ENCODE data around the gene FLT3. TPM values are rescaled to one million over a fixed set of nuclear protein-coding genes. Genes with fewer than 3 reads are reported as not detected.

The FLT3 gene
- total RNA-seq, 2 experiments from 2014 or later = 0.39 to 0.55 TPM

- DNase-seq (peak in 1 of 14 experiments; percentile 11), ATAC-seq (ENCODE audit: poor library complexity) (no peak)
- CTCF ChIA-PET = no interaction called here
- Histone ChIP-seq H3K36me3 (ENCODE audit: insufficient read depth, low read length) (no peaks in the 10 kb centered on the region), H3K9me3 (ENCODE audit: control insufficient read depth in 1 of 2, insufficient read depth in 1 of 2, low read length in 2 of 2) (peaks cover 0 to 13% of the 10 kb centered on the region in 2 experiments), H3K27ac (ENCODE audit: low read depth in 1 of 2, low read length in 2 of 2) (no peak overlapping the region), H3K4me3 (ENCODE audit: low read length) (no peak overlapping the region), H3K27me3 (ENCODE audit: control insufficient read depth in 1 of 2, insufficient read depth in 2 of 2, low read length in 2 of 2) (peaks cover 66 to 98% of the 10 kb centered on the region in 2 experiments), H3K4me1 (ENCODE audit: insufficient read depth, low read length) (peaks cover 17% of the 10 kb centered on the region)
- intact Hi-C loops (cut with DNase I, micrococcal nuclease) = no loop called here
- no peak for TF ChIP-seq CTCF (IDR thresholded peaks at IDR 0.05)
- H3K9me3 Mint-ChIP-seq = no peaks in the 10 kb centered on the region
- POLR2A ChIA-PET = no interaction called here
- H3K27me3 Mint-ChIP-seq = peaks cover 85% of the 10 kb centered on the region
- H3K36me3 Mint-ChIP-seq (ENCODE audit: low read depth) = no peaks in the 10 kb centered on the region
- no peak overlapping the region for H3K27ac Mint-ChIP-seq
- peaks cover 23% of the 10 kb centered on the region for H3K4me1 Mint-ChIP-seq (ENCODE audit: low read depth)
- no peak overlapping the region for H3K4me3 Mint-ChIP-seq
Measured at GRCh38 chr13:27968316-27969081, 131.9 kb downstream of the FLT3 start.

- ChIA-PET POLR2A (no interaction called here), CTCF (no interaction called here)
- Histone ChIP-seq H3K4me1 (ENCODE audit: insufficient read depth, low read length) (peaks cover 17% of the 10 kb centered on the region), H3K27me3 (ENCODE audit: control insufficient read depth in 1 of 2, insufficient read depth in 2 of 2, low read length in 2 of 2) (peaks cover 67 to 97% of the 10 kb centered on the region in 2 experiments), H3K4me3 (ENCODE audit: low read length) (no peak overlapping the region), H3K27ac (ENCODE audit: low read depth in 1 of 2, low read length in 2 of 2) (no peak overlapping the region), H3K36me3 (ENCODE audit: insufficient read depth, low read length) (no peaks in the 10 kb centered on the region), H3K9me3 (ENCODE audit: control insufficient read depth in 1 of 2, insufficient read depth in 1 of 2, low read length in 2 of 2) (peaks cover 0 to 13% of the 10 kb centered on the region in 2 experiments)
- no peak for TF ChIP-seq CTCF (IDR thresholded peaks at IDR 0.05)
- intact Hi-C loops (cut with DNase I, micrococcal nuclease) = no loop called here
- DNase-seq (no peak), ATAC-seq (ENCODE audit: poor library complexity) (no peak)
- Mint-ChIP-seq H3K27me3 (peaks cover 84% of the 10 kb centered on the region), H3K4me3 (peak overlapping the region; percentile 34), H3K4me1 (ENCODE audit: low read depth) (peaks cover 23% of the 10 kb centered on the region), H3K36me3 (ENCODE audit: low read depth) (no peaks in the 10 kb centered on the region), H3K27ac (no peak overlapping the region), H3K9me3 (no peaks in the 10 kb centered on the region)
Measured at GRCh38 chr13:27967736-27968315, 132.6 kb downstream of the FLT3 start.

GRCh38 chr13:27967203-27967735 lies 133.1 kb downstream of the FLT3 start:
- ATAC-seq (ENCODE audit: poor library complexity) = no peak
- H3K36me3 ChIP-seq (ENCODE audit: insufficient read depth, low read length) = no peaks in the 10 kb centered on the region
- H3K27me3 Mint-ChIP-seq = peaks cover 85% of the 10 kb centered on the region
- H3K9me3 Mint-ChIP-seq = no peaks in the 10 kb centered on the region
- no peak for DNase-seq
- ChIA-PET CTCF (no interaction called here), POLR2A (no interaction called here)
- peaks cover 71 to 97% of the 10 kb centered on the region in 2 experiments for H3K27me3 ChIP-seq (ENCODE audit: control insufficient read depth in 1 of 2, insufficient read depth in 2 of 2, low read length in 2 of 2)
- H3K9me3 ChIP-seq (ENCODE audit: control insufficient read depth in 1 of 2, insufficient read depth in 1 of 2, low read length in 2 of 2) = peaks cover 0 to 13% of the 10 kb centered on the region in 2 experiments
- no peak overlapping the region for H3K4me3 ChIP-seq (ENCODE audit: low read length)
- H3K36me3 Mint-ChIP-seq (ENCODE audit: low read depth) = no peaks in the 10 kb centered on the region
- H3K27ac ChIP-seq (ENCODE audit: low read depth in 1 of 2, low read length in 2 of 2) = no peak overlapping the region
- no peak overlapping the region for H3K4me3 Mint-ChIP-seq
- intact Hi-C loops (cut with DNase I, micrococcal nuclease) = no loop called here
- H3K27ac Mint-ChIP-seq = no peak overlapping the region
- peaks cover 17% of the 10 kb centered on the region for H3K4me1 ChIP-seq (ENCODE audit: insufficient read depth, low read length)
- peaks cover 23% of the 10 kb centered on the region for H3K4me1 Mint-ChIP-seq (ENCODE audit: low read depth)
- no peak for TF ChIP-seq CTCF (IDR thresholded peaks at IDR 0.05)

Measured in CD4-positive, alpha-beta T cell (primary cell).